Fibroblast of pulmonary artery (primary cell): Measurements from ENCODE around the gene DPYD.
A peak's percentile ranks its signal among the peaks of the same experiment; 100 is the strongest.

ENCODE experiments used
- DNase-seq: peaks from one replicate; pipeline ENCODE4 v3.0.0-alpha.2; 2010; ENCODE audit warnings: low read depth
- H3K4me3 ChIP-seq: replicated peaks from 2 replicates; pipeline ENCODE4 v1.5.1; 2011; ENCODE audit warnings: low read depth, mild to moderate bottlenecking, control low read depth, low read length, moderate library complexity
- CTCF ChIP-seq: IDR thresholded peaks from 2 replicates; pipeline ENCODE4 v1.5.1; 2011; ENCODE audit warnings: mild to moderate bottlenecking, control low read depth, low read length, inconsistent platforms; ENCODE audit errors: missing control alignments

Gene DPYD

GRCh38 chr1:97084546-97084945 is 836.3 kb downstream of the DPYD start:
- no peak overlapping the region for H3K4me3 ChIP-seq
- no peak for DNase-seq
- no peak for TF ChIP-seq CTCF

GRCh38 chr1:97082160-97082848 is 838.5 kb downstream of the DPYD start:
- H3K4me3 ChIP-seq, result no peak overlapping the region
- no peak for TF ChIP-seq CTCF
- no peak for DNase-seq

GRCh38 chr1:97078872-97079271 is 842.0 kb downstream of the DPYD start:
- no peak overlapping the region for H3K4me3 ChIP-seq
- TF ChIP-seq CTCF, result no peak
- DNase-seq, result no peak

- no peak for DNase-seq
- H3K4me3 ChIP-seq, result no peak overlapping the region
- no peak for TF ChIP-seq CTCF
Observed at GRCh38 chr1:97077221-97077620, 843.6 kb downstream of the DPYD start.

- no peak overlapping the region for H3K4me3 ChIP-seq
- TF ChIP-seq CTCF, result no peak
- no peak for DNase-seq
Observed at GRCh38 chr1:97074771-97075170, 846.1 kb downstream of the DPYD start.

- H3K4me3 ChIP-seq, result no peak overlapping the region
- DNase-seq, result peak; percentile 66
- TF ChIP-seq CTCF, result no peak
Observed at GRCh38 chr1:97073936-97074335, 846.9 kb downstream of the DPYD start.

GRCh38 chr1:97073169-97073568 is 847.7 kb downstream of the DPYD start:
- no peak overlapping the region for H3K4me3 ChIP-seq
- no peak for DNase-seq
- no peak for TF ChIP-seq CTCF
